Fibroblast of skin of right quadriceps (primary cell): ENCODE data around the gene RASSF1.

Source experiments
- DNase-seq: peaks from one replicate; pipeline ENCODE4 v3.0.0-alpha.2; 2013

Gene RASSF1

DNA sequence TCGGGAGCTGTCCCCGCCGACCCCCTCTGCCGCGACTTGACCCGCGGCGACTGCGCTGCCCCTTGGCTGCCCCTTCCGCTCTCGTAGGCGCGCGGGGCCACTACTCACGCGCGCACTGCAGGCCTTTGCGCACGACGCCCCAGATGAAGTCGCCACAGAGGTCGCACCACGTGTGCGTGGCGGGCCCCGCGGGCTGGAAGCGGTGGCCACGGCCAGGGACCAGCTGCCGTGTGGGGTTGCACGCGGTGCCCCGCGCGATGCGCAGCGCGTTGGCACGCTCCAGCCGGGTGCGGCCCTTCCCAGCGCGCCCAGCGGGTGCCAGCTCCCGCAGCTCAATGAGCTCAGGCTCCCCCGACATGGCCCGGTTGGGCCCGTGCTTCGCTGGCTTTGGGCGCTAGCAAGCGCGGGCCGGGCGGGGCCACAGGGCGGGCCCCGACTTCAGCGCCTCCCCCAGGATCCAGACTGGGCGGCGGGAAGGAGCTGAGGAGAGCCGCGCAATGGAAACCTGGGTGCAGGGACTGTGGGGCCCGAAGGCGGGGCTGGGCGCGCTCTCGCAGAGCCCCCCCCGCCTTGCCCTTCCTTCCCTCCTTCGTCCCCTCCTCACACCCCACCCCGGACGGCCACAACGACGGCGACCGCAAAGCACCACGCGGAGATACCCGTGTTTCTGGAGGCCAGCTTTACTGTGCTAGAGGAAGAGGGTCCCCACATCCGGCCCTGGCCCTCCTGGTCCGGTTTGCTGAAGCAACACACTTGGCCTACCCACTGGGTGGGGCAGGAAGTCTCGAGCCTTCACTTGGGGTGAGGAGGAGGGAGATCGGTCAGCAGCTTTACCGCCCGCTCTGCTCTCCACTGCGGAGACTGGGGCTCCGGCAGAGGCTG is at the start of gene RASSF1:
Gene RASSF1 (minus strand): TSS at position 389 of the 882 bp plus-strand sequence. CDS start 31 bp downstream, at position 358.
- DNase-seq, result peak; percentile 65

DNA sequence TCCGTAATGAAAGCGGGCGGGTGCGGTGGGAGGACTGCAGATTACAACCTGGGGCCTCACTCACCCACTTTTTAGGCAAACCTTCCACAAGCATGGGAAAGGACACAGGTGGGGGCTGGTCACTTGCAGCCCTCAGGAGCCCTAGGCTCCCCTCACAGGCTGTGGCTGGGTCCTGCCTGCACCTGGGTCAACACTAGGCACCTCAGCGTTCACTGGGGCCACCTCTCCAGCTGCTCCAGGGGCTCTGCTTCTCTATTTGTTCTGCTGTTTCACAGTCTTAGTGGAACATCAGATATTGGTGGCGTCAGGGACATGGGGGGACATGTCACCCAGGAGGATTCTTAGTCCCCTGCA is 48.8 kb upstream of the RASSF1 start:
- no peak for DNase-seq

DNA sequence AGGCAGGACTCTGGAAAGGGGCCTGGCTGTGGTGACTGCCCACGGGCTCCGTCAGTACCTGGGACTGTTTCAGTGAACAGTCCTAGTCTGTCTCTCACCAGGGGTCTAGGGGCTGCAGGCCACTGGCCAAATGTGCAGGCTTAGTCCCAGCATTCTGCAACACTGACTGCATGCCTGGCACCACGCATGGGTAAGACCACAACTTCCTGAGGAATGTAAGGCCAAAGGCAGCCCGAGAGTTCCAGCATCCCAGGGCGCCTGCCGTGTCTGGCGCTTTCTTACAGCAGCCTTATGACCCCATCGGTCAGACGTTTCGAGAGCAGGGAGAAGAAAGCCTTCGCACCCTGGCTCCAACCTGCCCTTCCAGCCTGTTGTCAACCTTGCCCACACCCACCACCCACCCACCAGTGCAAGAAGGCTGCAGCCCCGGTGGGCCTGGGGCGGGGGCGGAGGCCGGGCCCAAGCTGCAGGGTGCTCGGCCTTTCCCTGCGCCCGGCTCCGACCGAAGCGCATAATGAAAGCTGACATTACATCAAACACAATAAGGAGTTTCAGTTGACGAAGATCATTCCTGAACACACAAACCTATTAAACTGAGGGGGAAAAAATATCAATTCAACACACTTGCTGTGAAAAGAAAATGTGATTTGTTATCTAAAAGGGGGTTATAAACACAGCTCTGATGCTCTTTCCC is 48.2 kb upstream of the RASSF1 start:
- no peak for DNase-seq

- DNase-seq, result no peak
Measured at GRCh38 chr3:50388016-50388719, 47.5 kb upstream of the RASSF1 start.

DNA sequence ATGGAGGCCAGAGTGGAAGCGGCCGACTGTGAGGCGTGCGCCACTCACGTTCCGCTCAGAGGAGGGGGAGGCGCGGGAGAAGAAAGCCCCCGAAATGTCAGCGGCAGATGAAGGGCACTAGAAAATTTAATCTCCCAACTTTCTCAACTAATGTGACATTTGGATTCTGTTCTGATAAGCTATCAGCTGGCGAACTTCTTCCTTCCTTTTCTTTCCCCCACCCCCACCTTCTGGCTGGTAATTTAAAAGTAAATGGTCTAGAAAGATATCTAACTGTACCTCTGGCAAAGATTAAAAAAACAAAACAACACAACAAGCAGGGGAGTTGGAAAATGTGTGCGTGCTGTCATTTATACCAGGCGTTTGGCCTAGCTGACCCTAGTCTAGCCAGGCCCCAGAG is 45.1 kb upstream of the RASSF1 start:
- DNase-seq, result no peak

GRCh38 chr3:50383750-50384149 is 43.1 kb upstream of the RASSF1 start:
- DNase-seq, result no peak

DNA sequence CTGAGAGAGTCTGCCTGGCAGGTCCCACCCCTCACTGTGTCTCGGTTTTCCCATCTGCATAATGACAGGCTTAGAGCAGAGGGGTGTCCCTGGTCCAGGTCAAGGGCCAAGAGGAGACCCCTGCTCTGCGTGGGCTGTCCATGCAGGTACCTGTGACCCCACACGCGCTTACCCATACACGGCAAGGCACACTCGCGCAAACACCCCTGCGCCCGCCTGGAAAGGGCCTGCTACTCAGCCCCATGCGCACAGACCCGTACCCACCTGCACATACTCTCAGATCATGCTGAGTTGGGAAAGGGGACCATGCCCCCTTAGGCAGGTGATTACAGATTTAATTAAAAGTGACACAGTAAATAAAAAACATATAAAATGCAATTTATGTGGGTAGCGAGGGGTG is 42.1 kb upstream of the RASSF1 start:
- DNase-seq, result no peak

DNA sequence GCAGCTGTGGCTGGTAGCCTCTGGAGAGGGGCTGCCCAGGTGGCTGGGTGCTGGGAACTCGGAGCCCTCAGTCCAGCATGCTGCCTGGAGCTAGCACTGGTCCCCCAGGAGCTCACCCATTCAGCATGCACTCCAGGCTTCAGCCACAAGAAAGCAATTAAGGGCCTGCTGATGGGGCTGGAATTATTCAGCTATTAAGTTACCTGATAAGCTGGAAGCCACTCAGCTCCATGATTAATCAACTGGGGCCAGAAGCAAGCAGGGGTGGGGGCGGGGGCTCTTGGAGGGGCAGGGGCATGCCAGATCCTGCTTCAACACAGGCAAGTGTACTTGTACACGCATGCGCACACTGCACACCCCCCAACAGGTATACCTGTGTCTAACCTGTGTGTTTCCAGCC is 40.7 kb upstream of the RASSF1 start:
- DNase-seq, result no peak

- DNase-seq, result no peak
Measured at GRCh38 chr3:50380405-50381085, 39.9 kb upstream of the RASSF1 start.

GRCh38 chr3:50378757-50379156 is 38.1 kb upstream of the RASSF1 start:
- no peak for DNase-seq

- no peak for DNase-seq
Measured at GRCh38 chr3:50378024-50378423, 37.4 kb upstream of the RASSF1 start.

GRCh38 chr3:50375258-50375931 is 34.8 kb upstream of the RASSF1 start:
- no peak for DNase-seq

GRCh38 chr3:50374363-50375257 is 34.0 kb upstream of the RASSF1 start:
- DNase-seq, result no peak

GRCh38 chr3:50373146-50374051 is 32.8 kb upstream of the RASSF1 start:
- no peak for DNase-seq

GRCh38 chr3:50372349-50372748 is 31.7 kb upstream of the RASSF1 start:
- DNase-seq, result no peak

DNA sequence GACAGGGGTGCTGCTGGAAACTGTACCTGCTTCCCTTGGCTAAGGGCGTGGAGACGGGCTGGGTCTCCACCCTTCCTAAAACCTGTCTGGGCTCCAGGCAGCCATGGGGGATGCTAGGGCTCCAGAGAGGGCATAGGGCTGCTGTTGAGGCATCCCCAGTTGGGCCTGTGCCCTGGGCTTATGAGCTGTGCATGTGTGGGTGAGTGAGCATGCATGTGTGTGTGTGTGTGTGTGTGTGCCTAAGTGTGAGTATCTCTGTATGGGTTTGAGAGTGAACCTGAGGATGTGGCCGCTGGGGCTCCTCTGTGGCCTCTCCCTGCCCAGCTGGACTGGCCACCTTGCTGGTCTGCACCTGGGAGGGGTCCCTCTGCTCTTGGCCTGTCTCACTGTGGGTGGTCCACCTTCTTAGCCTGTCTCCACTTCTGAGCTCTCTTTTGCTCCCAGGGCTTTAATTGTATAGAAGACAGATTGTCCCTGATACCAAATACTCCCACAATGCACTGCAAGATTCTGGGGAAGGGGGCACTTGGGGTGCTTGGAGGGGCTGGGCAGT is 30.6 kb upstream of the RASSF1 start:
- DNase-seq, result no peak

GRCh38 chr3:50370594-50370993 is 30.0 kb upstream of the RASSF1 start:
- DNase-seq, result peak; percentile 51

GRCh38 chr3:50369012-50369670 is 28.5 kb upstream of the RASSF1 start:
- no peak for DNase-seq

DNA sequence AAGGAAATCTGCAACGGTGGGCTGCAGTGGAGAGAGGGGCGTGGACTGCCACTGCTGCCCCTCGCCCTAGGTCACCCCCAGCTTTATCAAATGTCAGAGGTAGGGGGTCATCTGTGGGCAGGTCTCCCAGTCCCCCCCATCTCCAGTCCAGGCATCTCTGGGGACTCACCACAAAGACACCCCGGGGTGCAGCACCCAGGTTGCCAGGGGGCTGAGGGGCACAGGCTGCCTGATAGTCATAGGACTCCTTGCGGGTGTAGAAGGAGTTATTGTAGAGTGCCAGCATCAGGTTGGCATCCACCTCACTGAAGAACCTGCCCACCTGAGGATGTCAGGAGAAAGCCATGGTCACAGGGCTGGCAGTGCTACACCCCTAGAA is 25.2 kb upstream of the RASSF1 start:
- no peak for DNase-seq
